HepG2 (cell line): ENCODE measurements around the gene XCL2. TPM values are rescaled to one million over a fixed set of nuclear protein-coding genes. Genes with fewer than 3 reads are reported as not detected.

Source experiments
- ATAC-seq: fragments of 200-7000 bp; cut with Tn5 transposase; 3 replicates; pipeline ENCODE4 v1.9.1; 2020; ENCODE audit warnings: mild to moderate bottlenecking, moderate library complexity
- BruUV-seq: library from RNA; stranded (reverse); fragments of 400-500 nt; replicated peaks from 2 replicates; lab custom pipeline; 2021; lab: Mats Ljungman, UMichigan
- CTCF ChIA-PET: fragments of 300-600 bp; formaldehyde crosslinking; extraction: SDS; loops from one replicate; lab custom pipeline; 2021; ENCODE audit warnings: low total read pairs, inconsistent platforms, low intra/inter-chr PET ratio; lab: Yijun Ruan, JAX
- POLR2A ChIA-PET: fragments of 350-600 bp; sonication (Branson Sonifier 250); formaldehyde crosslinking; loops from one replicate; lab custom pipeline; 2020; ENCODE audit warnings: antibody characterized with exemption, inconsistent platforms; lab: Yijun Ruan, JAX
- DNase-seq: peaks from one replicate; pipeline ENCODE4 v3.0.0-alpha.2; 2015; ENCODE audit warnings: low spot score
- FAIRE-seq: peaks from 3 replicates; lab custom pipeline; 2011; peaks lifted over from hg19 to GRCh38; lab: Jason Lieb, UNC
- H2AFZ ChIP-seq: one replicate; pipeline ENCODE4 v1.6.1; 2011; ENCODE audit warnings: low read length, inconsistent platforms
- H3K27ac ChIP-seq: fragments of 300-600 bp; 3 replicates; pipeline ENCODE4 v1.8.0; 2011; ENCODE audit warnings: mixed run types, mild to moderate bottlenecking, mixed read lengths, low read length, inconsistent platforms; ENCODE audit not compliant: insufficient read depth; ENCODE audit errors: extremely low read length
- H3K27me3 ChIP-seq, 2 experiments: fragments of 200-600 bp in 1 of 2; 2 replicates in 1 of 2; 3 replicates in 1 of 2; pipeline versions ENCODE4 v1.6.0 to v1.8.0; 2011; ENCODE audit warnings: low read length in 2 of 2, mild to moderate bottlenecking in 2 of 2, moderate library complexity in 2 of 2, inconsistent platforms in 1 of 2; ENCODE audit not compliant: insufficient read depth in 2 of 2, control insufficient read depth in 1 of 2
- H3K36me3 ChIP-seq, 2 experiments: fragments of 200-600 bp in 1 of 2; replicated peaks in 1 of 2; 2 replicates in 1 of 2; 3 replicates in 1 of 2; pipeline versions ENCODE4 v1.5.1 to v1.8.0; 2011; ENCODE audit warnings: low read length in 2 of 2, inconsistent platforms in 1 of 2; ENCODE audit not compliant: insufficient read depth in 2 of 2, control insufficient read depth in 1 of 2
- H3K4me1 ChIP-seq: 2 replicates; pipeline ENCODE4 v1.5.1; 2012; ENCODE audit warnings: low read length, inconsistent platforms; ENCODE audit not compliant: insufficient read depth
- H3K4me2 ChIP-seq: 2 replicates; pipeline ENCODE4 v1.6.0; 2011; ENCODE audit warnings: low read depth, low read length, inconsistent platforms
- H3K4me3 ChIP-seq, 3 experiments: fragments of 200-600 bp in 1 of 3; sonication (generic), shearing (Covaris generic) in 1 of 3; replicated peaks in 1 of 3; 2 replicates each; pipeline ENCODE4 v1.5.1; 2011 to 2016; ENCODE audit warnings: low read length in 3 of 3, inconsistent platforms in 2 of 3, low read depth in 2 of 3, mild to moderate bottlenecking in 2 of 3, control low read depth in 1 of 3, mixed read lengths in 1 of 3; ENCODE audit not compliant: insufficient read depth in 1 of 3
- H3K79me2 ChIP-seq: one replicate; pipeline ENCODE4 v1.6.1; 2011; ENCODE audit warnings: low read length, inconsistent platforms; ENCODE audit not compliant: insufficient read depth
- H3K9ac ChIP-seq: 2 replicates; pipeline ENCODE4 v1.6.0; 2011; ENCODE audit warnings: mild to moderate bottlenecking, low read depth, low read length, inconsistent platforms; ENCODE audit not compliant: insufficient read depth
- H3K9me3 ChIP-seq: 2 replicates; pipeline ENCODE4 v1.5.1; 2012; ENCODE audit warnings: mild to moderate bottlenecking, low read length
- H4K20me1 ChIP-seq: 2 replicates; pipeline ENCODE4 v1.6.0; 2011; ENCODE audit warnings: inconsistent platforms, mild to moderate bottlenecking, low read length, moderate library complexity; ENCODE audit not compliant: insufficient read depth
- AHDC1 ChIP-seq: sonication (generic); formaldehyde crosslinking; IDR thresholded peaks from 2 replicates; pipeline ENCODE4 v1.5.1; 2020; ENCODE audit warnings: mild to moderate bottlenecking, missing genetic modification reagents, borderline replicate concordance
- ETS1 ChIP-seq: sonication (generic); formaldehyde crosslinking; IDR thresholded peaks from 2 replicates; pipeline ENCODE4 v1.4.0; 2020; ENCODE audit warnings: missing genetic modification reagents
- HOXA5 ChIP-seq: sonication (generic); formaldehyde crosslinking; IDR thresholded peaks from 2 replicates; pipeline ENCODE4 v1.4.0; 2020; ENCODE audit warnings: missing genetic modification reagents
- KDM6A ChIP-seq: IDR thresholded peaks from 2 replicates; pipeline ENCODE4 v1.6.1; 2016; ENCODE audit warnings: low read depth
- MED13 ChIP-seq: sonication (generic); formaldehyde crosslinking; IDR thresholded peaks from 2 replicates; pipeline ENCODE4 v1.5.0; 2020; ENCODE audit warnings: missing genetic modification reagents
- NFKB2 ChIP-seq: sonication (generic); formaldehyde crosslinking; IDR thresholded peaks from 2 replicates; pipeline ENCODE4 v1.4.0; 2020; ENCODE audit warnings: missing genetic modification reagents, borderline replicate concordance
- NR1H2 ChIP-seq: sonication (generic); formaldehyde crosslinking; IDR thresholded peaks from 2 replicates; pipeline ENCODE4 v1.8.1; 2022; ENCODE audit warnings: low read depth, missing genetic modification reagents, borderline replicate concordance
- REPIN1 ChIP-seq: sonication (generic); formaldehyde crosslinking; IDR thresholded peaks from 2 replicates; pipeline ENCODE4 v1.8.0; 2022; ENCODE audit warnings: missing genetic modification reagents, low read depth, mild to moderate bottlenecking, borderline replicate concordance
- SATB2 ChIP-seq: sonication (generic); formaldehyde crosslinking; IDR thresholded peaks from 2 replicates; pipeline ENCODE4 v1.5.0; 2020; ENCODE audit warnings: missing genetic modification reagents
- ZNF33A ChIP-seq: sonication (generic); formaldehyde crosslinking; IDR thresholded peaks from 2 replicates; pipeline ENCODE4 v1.5.1; 2020; ENCODE audit warnings: missing genetic modification reagents, mild to moderate bottlenecking, moderate library complexity, borderline replicate concordance
- ZNF367 ChIP-seq: sonication (generic); formaldehyde crosslinking; IDR thresholded peaks from 2 replicates; pipeline ENCODE4 v1.4.0; 2020; ENCODE audit warnings: missing genetic modification reagents, borderline replicate concordance
- ZNF766 ChIP-seq: sonication (generic); formaldehyde crosslinking; IDR thresholded peaks from 2 replicates; pipeline ENCODE4 v1.5.0; 2020; ENCODE audit warnings: missing genetic modification reagents, borderline replicate concordance
- ZUFSP ChIP-seq: sonication (generic); formaldehyde crosslinking; IDR thresholded peaks from 2 replicates; pipeline ENCODE4 v1.9.0; 2021; ENCODE audit warnings: missing genetic modification reagents, mild to moderate bottlenecking, borderline replicate concordance
- WGBS: methylation state at CpG from one replicate; pipeline ENCODE4 v1.1.6; 2017; ENCODE audit warnings: low lambda C conversion rate; 5-methylcytosine and 5-hydroxymethylcytosine counted together
- in situ Hi-C: cut with HindIII; loops from 2 replicates; pipeline ENCODE4 v1.10.0; 2017; ENCODE audit warnings: low pct_unique_long_range_greater_than_20kb; ENCODE audit not compliant: extremely low pct_ligation_motif_present
- intact Hi-C: fragments of 100-400 bp; cut with micrococcal nuclease; formaldehyde crosslinking; loops from one replicate; pipeline ENCODE4 v1.10.0; 2022; ENCODE audit not compliant: unreplicated experiment
- polyA plus RNA-seq, 8 experiments: library from polyadenylated mRNA; depleted of rRNA in 3 of 8; stranded (reverse) in 7 of 8; unstranded in 1 of 8; fragments of >200 nt; fragmentation: Illumina TruSeq in 4 of 8; extraction: Trizol in 4 of 8; gene quantifications; 2 replicates each; pipeline versions ENCODE4 v1.2.1 to v1.2.3, GENCODE V29; 2011 to 2016; ENCODE audit warnings: low read depth in 4 of 8, missing spikeins in 1 of 8, mixed read lengths in 1 of 8; ENCODE audit not compliant: insufficient read depth in 1 of 8
- total RNA-seq, 5 experiments: library from RNA; depleted of rRNA; stranded (reverse); fragments of >200 nt; fragmentation: Illumina TruSeq; extraction: Trizol; gene quantifications; 2 replicates each; pipeline ENCODE4 v1.2.3, GENCODE V29; 2016; ENCODE audit warnings: low read depth in 1 of 5

Gene XCL2
- total and polyA plus RNA-seq, 2 of the 13 experiments (the other 11 are each of a cell fraction or from before 2014, with no cell fraction given): 0.50 TPM; not detected in 1

- no peak for TF ChIP-seq NR1H2 (CRISPR knock-in tag)
- no peak for TF ChIP-seq KDM6A (CRISPR knock-in tag)
- TF ChIP-seq ZNF33A (CRISPR knock-in tag): no peak
- TF ChIP-seq SATB2 (CRISPR knock-in tag): no peak
- TF ChIP-seq, all 625 proteins: peak for 0
Observed at GRCh38 chr1:168583571-168583970, 39.8 kb upstream of the XCL2 start (continued).

GRCh38 chr1:168582688-168583336 lies 39.0 kb upstream of the XCL2 start:
- Histone ChIP-seq H2AFZ (no peak overlapping the region), H3K36me3 (no peaks in the 10 kb centered on the region), H3K9me3 (no peaks in the 10 kb centered on the region), H3K4me1 (no peaks in the 10 kb centered on the region), H3K27ac (no peak overlapping the region), H3K27me3 (no peaks in the 10 kb centered on the region), H3K4me3 (no peak overlapping the region), H3K9ac (no peak overlapping the region), H4K20me1 (no peaks in the 10 kb centered on the region), H3K79me2 (no peaks in the 10 kb centered on the region), H3K4me2 (no peak overlapping the region)
- ChIA-PET POLR2A (no interaction called here), CTCF (no interaction called here)
- intact Hi-C loops: no loop called here
- in situ Hi-C loops: loop anchor here (10.0 kb wide), 1 partner anchor 238 kb away; no protein-coding TSS in a partner anchor
- DNase-seq (no peak), FAIRE-seq (no peak), ATAC-seq (no peak)
- 52% methylated on average over 6 of the region's 6 CpGs for WGBS
- BruUV-seq: no TSS peak
- TF ChIP-seq ZNF367 (CRISPR knock-in tag) (no peak), AHDC1 (CRISPR knock-in tag) (no peak), ZUFSP (CRISPR knock-in tag) (no peak), ZNF766 (CRISPR knock-in tag) (no peak), ETS1 (CRISPR knock-in tag) (no peak), REPIN1 (no peak), NFKB2 (CRISPR knock-in tag) (no peak), MED13 (CRISPR knock-in tag) (no peak), HOXA5 (no peak)
